Measurements from ENCODE around the gene CHST13. TPM values are rescaled to one million over a fixed set of nuclear protein-coding genes. Genes with fewer than 3 reads are reported as not detected.

CHST13 gene
- polyA plus RNA-seq, 3 donors = 16.6 to 41.8 (median 39.2) TPM

GRCh38 chr3:126528800-126529541, 5.0 kb downstream of the CHST13 start:
- peak overlapping the region; percentile 90 to 94 for H3K27ac ChIP-seq (ENCODE audit: low read depth in 1 of 2, low read length in 2 of 2)
- H3K4me2 ChIP-seq (replicated peaks; ENCODE audit: extremely low read depth, low read length, poor library complexity, severe bottlenecking) = peak overlapping the region; percentile 73
- H3K9me3 ChIP-seq (replicated peaks in 1 of 2; ENCODE audit: control insufficient read depth in 1 of 2, insufficient read depth in 1 of 2, low read length in 2 of 2) = no peaks in the 10 kb centered on the region
- Mint-ChIP-seq H3K27me3 (ENCODE audit: low read depth in 3 of 3) (no peaks in the 10 kb centered on the region), H3K9me3 (peaks cover 0 to 4% (median 0%) of the 10 kb centered on the region in 7 donors), H3K4me3 (peak overlapping the region; percentile 27 to 76), H3K36me3 (peaks cover 7 to 8% of the 10 kb centered on the region in 2 donors), H3K27ac (peak overlapping the region; percentile 88 to 95 (median 94)), H3K4me1 (peaks cover 77% of the 10 kb centered on the region)
- H2AFZ ChIP-seq (ENCODE audit: insufficient read depth, low read depth, low read length, poor library complexity, severe bottlenecking) = peak overlapping the region; percentile 53
- no peaks in the 10 kb centered on the region for H3K27me3 ChIP-seq (ENCODE audit: control insufficient read depth in 2 of 2, insufficient read depth in 2 of 2, low read length in 2 of 2)
- DNase-seq = peak in 2 of 3 donors; percentile 37 to 48
- TF ChIP-seq CTCF (IDR thresholded peaks at IDR 0.05) = no peak
- H3K79me2 ChIP-seq (ENCODE audit: insufficient read depth, low read length) = peaks cover 54% of the 10 kb centered on the region
- peak overlapping the region; percentile 67 for H3K9ac ChIP-seq (ENCODE audit: insufficient read depth, low read length, poor library complexity, severe bottlenecking)
- 11% methylated on average over 8 of the region's 14 CpGs for WGBS (ENCODE audit: insufficient coverage)
- no peaks in the 10 kb centered on the region for H4K20me1 ChIP-seq (ENCODE audit: insufficient read depth, low read length)
- peaks cover 85 to 96% of the 10 kb centered on the region in 2 donors for H3K4me1 ChIP-seq (ENCODE audit: control insufficient read depth in 1 of 2, insufficient read depth in 2 of 2, low read length in 2 of 2)
- intact Hi-C loops (cut with micrococcal nuclease) = loop anchor here (1.0 to 10.0 kb wide), 2 partner anchors 11 to 926 kb away; no protein-coding TSS in a partner anchor
- H3K4me3 ChIP-seq (replicated peaks in 1 of 3; ENCODE audit: low read depth in 2 of 3, low read length in 3 of 3) = peak overlapping the region in 1 of 3 experiments; percentile 58
- H3K36me3 ChIP-seq (replicated peaks in 1 of 2; ENCODE audit: control insufficient read depth in 1 of 2, insufficient read depth in 2 of 2, low read length in 2 of 2) = no peaks in the 10 kb centered on the region

GRCh38 chr3:126529585-126530170, 5.7 kb downstream of the CHST13 start:
- Mint-ChIP-seq H3K4me1 (peaks cover 79% of the 10 kb centered on the region), H3K36me3 (peaks cover 9% of the 10 kb centered on the region in 2 donors), H3K27me3 (ENCODE audit: low read depth in 3 of 3) (no peaks in the 10 kb centered on the region), H3K4me3 (peak overlapping the region in 1 of 2 donors; percentile 65), H3K9me3 (peaks cover 0 to 4% (median 0%) of the 10 kb centered on the region in 7 donors), H3K27ac (peak overlapping the region; percentile 88 to 95 (median 94))
- peak overlapping the region; percentile 90 to 94 for H3K27ac ChIP-seq (ENCODE audit: low read depth in 1 of 2, low read length in 2 of 2)
- 6% methylated on average over 7 of the region's 7 CpGs for WGBS (ENCODE audit: insufficient coverage)
- intact Hi-C loops (cut with micrococcal nuclease) = loop anchor here (5.0 to 10.0 kb wide), 2 partner anchors 453 to 925 kb away; partner anchors contain the start of gene PLXNA1 (in 1 of the 2)
- H2AFZ ChIP-seq (ENCODE audit: insufficient read depth, low read depth, low read length, poor library complexity, severe bottlenecking) = peak overlapping the region; percentile 90
- no peaks in the 10 kb centered on the region for H4K20me1 ChIP-seq (ENCODE audit: insufficient read depth, low read length)
- H3K9ac ChIP-seq (ENCODE audit: insufficient read depth, low read length, poor library complexity, severe bottlenecking) = peak overlapping the region; percentile 67
- no peak for TF ChIP-seq CTCF (IDR thresholded peaks at IDR 0.05)
- DNase-seq = no peak
- peaks cover 56% of the 10 kb centered on the region for H3K79me2 ChIP-seq (ENCODE audit: insufficient read depth, low read length)
- peaks cover 0 to under 1% of the 10 kb centered on the region in 2 donors for H3K36me3 ChIP-seq (replicated peaks in 1 of 2; ENCODE audit: control insufficient read depth in 1 of 2, insufficient read depth in 2 of 2, low read length in 2 of 2)
- H3K9me3 ChIP-seq (replicated peaks in 1 of 2; ENCODE audit: control insufficient read depth in 1 of 2, insufficient read depth in 1 of 2, low read length in 2 of 2) = no peaks in the 10 kb centered on the region
- H3K4me1 ChIP-seq (ENCODE audit: control insufficient read depth in 1 of 2, insufficient read depth in 2 of 2, low read length in 2 of 2) = peaks cover 88 to 96% of the 10 kb centered on the region in 2 donors
- peak overlapping the region in 1 of 3 experiments; percentile 58 for H3K4me3 ChIP-seq (replicated peaks in 1 of 3; ENCODE audit: low read depth in 2 of 3, low read length in 3 of 3)
- H3K27me3 ChIP-seq (ENCODE audit: control insufficient read depth in 2 of 2, insufficient read depth in 2 of 2, low read length in 2 of 2) = no peaks in the 10 kb centered on the region
- H3K4me2 ChIP-seq (replicated peaks; ENCODE audit: extremely low read depth, low read length, poor library complexity, severe bottlenecking) = peak overlapping the region; percentile 73

Data from CD14-positive monocyte (primary cell).